HG03097 (cell line): Measurements from ENCODE around the gene GOLGA2.

Experiments used
- ATAC-seq: cut with Tn5 transposase; IDR thresholded peaks from one replicate; pipeline ENCODE4 v1.9.1; 2021; ENCODE audit not compliant: unreplicated experiment, low FRiP score

The GOLGA2 gene, protein sequence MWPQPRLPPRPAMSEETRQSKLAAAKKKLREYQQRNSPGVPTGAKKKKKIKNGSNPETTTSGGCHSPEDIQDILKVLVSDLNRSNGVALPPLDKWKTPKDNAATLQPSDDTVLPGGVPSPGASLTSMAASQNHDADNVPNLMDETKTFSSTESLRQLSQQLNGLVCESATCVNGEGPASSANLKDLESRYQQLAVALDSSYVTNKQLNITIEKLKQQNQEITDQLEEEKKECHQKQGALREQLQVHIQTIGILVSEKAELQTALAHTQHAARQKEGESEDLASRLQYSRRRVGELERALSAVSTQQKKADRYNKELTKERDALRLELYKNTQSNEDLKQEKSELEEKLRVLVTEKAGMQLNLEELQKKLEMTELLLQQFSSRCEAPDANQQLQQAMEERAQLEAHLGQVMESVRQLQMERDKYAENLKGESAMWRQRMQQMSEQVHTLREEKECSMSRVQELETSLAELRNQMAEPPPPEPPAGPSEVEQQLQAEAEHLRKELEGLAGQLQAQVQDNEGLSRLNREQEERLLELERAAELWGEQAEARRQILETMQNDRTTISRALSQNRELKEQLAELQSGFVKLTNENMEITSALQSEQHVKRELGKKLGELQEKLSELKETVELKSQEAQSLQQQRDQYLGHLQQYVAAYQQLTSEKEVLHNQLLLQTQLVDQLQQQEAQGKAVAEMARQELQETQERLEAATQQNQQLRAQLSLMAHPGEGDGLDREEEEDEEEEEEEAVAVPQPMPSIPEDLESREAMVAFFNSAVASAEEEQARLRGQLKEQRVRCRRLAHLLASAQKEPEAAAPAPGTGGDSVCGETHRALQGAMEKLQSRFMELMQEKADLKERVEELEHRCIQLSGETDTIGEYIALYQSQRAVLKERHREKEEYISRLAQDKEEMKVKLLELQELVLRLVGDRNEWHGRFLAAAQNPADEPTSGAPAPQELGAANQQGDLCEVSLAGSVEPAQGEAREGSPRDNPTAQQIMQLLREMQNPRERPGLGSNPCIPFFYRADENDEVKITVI

DNA sequence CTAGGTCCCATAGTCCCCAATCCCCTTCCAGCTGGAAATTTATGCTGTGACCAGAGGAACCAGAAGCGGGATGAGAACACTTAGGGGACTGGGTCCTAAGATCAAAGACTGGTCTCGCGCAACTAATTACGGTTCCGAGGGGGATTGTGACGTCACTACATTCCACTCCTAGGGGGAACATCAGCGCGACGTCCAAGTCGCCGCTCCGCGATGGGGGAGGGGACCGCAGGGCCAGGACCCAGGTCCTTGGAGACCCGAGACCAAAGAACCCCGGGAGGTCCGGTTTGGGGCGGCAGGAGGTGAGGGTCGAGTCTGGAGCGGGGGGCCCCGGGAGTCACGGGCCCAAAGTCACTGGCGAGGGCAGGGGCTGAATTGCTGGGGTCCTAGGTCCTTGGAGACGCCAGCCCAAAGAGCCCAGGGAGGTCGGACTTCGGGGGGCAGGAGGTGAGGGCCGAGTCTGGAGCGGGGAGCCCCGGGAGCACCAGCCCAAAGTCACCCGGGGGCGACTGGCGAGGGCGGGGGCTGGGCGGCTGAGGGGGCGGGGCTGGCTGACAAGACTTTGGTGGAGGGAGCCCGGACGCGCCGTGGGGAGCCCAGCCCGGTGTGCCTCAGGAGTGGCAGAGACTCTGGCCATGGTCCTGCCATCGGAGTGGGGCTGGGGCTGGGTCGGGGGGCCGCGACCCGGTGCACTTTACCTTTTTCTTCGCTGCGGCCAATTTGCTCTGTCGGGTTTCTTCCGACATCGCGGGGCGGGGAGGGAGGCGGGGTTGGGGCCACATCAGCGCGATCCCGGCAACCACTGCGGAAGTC is at the start of gene GOLGA2:
TSS of gene GOLGA2 (minus strand) at position 810 of the 810 bp plus-strand sequence. CDS start at position 779, 31 bp downstream.
- ATAC-seq, result peak; percentile 35

DNA sequence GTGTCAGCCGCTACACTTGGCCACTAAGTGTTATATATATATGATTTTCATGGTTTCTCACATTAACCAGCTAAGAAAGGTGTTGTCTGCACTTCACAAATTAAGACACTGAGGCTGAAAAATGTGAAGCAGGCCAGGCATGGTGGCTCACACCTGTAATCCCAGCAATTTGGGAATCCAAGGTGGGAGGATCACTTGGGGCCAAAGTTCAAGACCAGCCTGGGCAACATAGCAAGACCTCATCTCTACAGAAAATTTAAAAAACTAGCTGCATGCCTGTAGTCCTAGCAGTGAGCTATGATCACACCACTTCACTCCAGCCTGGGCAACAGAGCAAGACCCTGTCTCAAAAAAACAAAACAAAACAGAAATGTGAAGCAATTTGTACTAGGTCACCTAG is 48.6 kb upstream of the GOLGA2 start:
- no peak for ATAC-seq

DNA sequence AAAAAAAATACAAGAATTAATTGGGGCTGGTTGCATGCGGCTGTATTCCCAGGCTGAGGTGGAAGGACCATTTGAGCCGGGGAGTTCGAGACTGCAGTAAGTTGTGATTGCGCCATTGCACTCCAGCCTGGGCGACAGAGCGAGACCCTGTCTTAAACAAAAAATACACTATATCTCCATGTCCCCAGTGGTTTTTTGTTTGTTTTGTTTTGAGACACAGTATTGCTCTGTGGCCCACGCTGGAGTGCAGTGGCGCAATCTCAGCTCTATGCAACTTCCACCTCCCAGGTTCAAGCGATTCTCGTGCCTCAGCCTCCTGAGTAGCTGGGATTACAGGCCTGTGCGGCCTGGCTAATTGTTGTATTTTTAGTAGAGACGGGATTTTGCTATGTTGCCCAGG is 48.0 kb upstream of the GOLGA2 start:
- no peak for ATAC-seq

DNA sequence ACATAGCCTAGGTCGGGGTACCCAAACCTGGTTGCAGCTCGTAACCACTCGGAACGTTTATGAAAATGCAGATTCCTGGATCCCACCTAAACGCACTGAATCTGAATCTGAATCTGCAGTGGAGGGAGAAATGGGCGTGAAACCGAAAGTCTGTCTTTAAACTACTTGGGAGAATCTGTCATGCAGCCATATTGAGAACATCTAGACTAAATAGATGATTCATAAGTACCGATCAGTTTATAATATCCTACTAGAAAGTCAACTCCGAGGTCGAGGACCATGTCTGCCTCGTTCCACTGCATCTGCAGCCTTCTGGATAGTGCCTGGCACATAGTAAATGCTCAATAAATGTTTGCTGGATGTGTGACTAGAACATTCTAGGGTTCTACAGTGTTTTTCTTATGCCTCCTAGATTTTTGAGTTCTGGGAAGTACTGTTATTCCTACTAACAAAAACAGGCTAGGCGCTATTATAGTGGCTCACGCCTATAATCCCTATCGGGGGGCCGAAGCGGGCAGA is 47.5 kb upstream of the GOLGA2 start:
- ATAC-seq, result no peak

DNA sequence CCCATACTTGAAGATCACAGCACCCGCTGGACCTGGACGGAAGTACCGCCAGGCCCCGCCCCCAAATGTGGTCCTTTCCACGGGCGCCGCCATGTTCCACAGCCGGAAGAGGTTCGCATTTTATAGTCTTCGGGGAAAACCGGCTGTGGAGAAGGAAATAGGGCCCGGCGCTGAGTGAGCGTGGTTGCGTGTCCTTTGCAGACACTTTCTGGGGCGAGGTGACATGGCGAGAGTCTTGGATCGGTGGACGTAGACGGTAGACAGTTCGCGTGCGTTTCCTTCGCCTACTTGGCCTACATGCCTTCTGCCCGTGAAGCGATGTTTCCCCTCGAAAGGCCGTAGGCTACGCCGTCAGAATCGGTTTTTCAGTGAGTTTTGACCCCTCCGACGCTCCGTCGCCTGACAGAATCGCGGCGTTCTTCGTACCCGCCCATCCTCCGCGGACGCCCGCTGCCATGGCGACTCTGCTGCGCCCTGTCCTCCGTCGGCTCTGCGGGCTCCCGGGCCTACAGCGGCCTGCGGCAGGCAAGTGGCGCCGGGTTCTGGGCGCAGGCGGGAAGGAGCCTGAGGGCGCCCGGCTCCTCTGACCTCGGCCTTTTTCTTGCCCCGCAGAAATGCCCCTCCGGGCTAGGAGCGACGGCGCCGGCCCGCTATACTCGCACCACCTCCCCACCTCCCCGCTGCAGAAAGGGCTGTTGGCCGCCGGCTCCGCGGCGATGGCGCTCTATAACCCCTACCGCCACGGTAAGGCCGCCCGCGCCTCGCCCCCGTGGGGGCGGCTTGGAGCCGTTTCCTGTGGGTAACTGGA is 46.8 kb upstream of the GOLGA2 start, which contains the start of the genes COQ4 and TRUB2:
TSS of gene COQ4 (plus strand) at position 436 of the 808 bp plus-strand sequence. CDS start at position 456, 20 bp downstream.
TSS of gene TRUB2 (minus strand) at position 44 of the 808 bp plus-strand sequence. CDS start at position 5, 39 bp downstream.
- peak; percentile 68 for ATAC-seq

DNA sequence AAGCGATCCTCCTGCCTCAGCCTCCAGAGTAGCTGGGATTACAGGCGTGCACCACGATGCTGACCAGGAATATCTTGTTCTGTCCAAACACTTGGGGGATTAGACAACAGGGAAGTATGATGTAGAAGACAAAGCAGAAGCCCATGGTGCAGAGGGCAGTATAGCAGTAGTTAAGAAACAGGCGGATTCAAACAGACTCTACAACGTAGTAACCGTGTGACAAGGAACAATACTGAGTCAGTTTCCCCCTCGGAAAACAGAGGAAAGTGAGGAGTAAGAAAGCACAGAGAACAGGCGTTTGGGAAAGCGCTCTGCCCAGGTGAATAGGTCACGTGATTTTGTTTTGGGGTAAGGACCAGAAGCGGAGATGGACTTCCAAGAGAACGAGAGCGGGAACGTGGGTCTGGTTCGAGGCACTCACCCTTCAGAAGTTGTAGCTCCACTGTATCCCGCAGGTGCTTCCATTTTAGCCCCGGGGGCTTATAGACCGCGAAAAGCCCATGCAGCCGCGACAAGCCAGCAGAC is 46.1 kb upstream of the GOLGA2 start:
- peak; percentile 15 for ATAC-seq

DNA sequence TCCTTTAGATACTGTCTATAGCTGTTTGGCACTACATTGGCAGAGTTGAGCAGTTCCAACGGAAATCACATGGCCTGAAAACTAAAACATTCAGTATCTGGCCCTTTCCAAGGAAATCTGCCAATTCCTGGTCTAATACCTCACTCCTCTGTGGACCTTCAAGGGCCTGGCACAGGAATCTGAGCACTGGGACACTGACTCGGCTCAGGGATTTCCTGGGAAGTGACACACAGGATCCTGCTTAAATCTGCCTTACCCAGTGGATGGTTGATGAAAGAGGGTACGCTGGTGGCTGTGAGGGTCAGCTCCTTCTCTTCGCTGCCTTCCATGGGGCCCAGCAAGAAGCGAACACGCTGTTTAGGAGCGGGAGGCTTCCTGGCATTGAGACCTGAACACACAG is 45.5 kb upstream of the GOLGA2 start:
- no peak for ATAC-seq

DNA sequence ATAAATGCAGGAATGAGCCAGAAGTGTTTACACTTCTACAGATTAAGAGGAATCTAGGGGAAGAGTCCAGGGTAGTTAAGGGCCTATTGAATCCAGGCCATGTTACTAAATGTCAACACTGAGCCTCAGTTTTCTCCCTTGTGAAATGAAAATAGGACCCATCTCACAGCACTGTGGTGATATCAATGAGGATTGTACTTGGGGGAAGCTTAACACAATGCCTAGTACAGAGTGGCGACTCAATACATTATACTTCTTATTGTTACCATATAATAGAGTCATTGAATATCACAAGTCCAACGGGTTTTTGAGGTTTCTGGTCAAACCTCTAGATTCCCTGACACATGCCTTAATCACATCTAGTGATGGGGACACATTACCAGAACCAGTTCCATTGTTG is 41.8 kb upstream of the GOLGA2 start:
- no peak for ATAC-seq

DNA sequence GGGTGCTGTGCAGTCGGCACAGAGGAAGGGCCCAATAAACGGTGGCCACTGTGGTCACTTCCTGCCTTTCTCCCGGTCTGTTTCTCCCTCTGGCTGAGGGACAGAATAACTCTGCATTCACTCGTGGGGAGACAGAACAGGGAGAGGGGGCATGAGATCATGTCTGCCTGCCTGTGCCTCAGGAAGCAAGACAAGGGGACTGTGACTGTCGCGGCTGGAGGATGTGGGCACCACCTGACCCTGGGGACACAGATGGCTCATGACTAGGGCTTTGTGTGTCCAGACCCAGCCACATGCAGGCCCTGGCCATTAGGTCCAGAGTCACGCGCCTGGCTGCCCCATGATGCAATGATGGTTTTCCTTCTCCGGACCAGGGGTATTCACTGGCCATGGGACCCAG is 40.6 kb upstream of the GOLGA2 start:
- no peak for ATAC-seq

DNA sequence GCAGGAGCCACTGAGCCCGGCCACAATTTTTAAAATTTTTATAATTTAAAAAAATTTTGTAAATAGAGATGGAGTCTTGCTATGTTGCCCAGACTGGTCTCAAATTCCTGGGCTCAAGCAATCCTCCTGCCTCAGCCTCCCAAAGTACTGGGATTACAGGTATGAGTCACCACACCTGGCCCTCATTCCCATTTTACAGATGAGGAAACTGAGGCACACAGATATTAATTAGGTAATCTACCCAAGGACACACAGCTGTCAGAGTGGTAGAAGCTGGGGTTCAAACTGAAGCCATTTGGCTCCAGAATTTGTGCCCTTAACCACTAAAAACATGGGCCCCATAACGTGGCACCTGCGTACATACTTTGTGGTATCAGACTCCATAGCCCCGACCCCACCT is 38.9 kb upstream of the GOLGA2 start:
- no peak for ATAC-seq

DNA sequence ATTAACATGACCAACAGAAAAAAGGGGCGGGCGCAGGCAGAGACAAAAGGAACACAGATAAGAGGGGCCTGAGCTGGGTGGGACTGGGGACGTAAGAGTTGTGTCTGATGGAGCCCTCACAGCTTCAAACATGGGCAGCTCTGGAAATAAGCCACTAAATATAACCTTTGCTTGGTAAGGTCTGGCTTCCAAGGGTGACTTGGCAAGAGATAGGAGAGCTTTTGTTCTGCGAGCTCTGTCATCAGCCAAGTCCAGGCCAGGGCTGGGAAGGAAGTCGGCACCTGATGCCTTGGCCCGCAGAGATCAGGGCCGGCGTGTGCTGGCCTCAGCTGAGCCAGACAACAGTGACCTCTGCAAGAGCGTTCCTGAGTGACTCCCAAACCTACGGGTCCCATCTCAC is 34.7 kb upstream of the GOLGA2 start:
- no peak for ATAC-seq

DNA sequence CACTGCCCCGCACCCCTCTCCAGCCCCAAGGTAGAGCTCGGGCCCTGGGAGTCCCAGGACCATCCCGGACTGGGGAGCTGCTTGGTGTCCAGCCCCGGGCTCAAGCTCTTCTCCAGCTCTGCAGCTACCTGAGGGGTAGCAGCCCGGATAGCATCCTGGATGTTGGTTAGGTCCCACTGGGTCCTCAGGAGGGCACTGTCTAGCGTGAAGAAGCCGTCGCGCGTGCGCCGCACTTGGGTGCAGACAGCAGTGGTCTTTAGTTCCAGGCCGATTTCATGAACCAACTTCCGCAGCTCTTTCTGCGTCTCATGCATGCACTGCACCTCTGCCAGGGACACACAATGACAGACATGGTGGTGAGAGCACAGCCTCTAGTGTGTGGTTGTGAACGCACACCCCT is 33.7 kb upstream of the GOLGA2 start:
- ATAC-seq, result no peak

DNA sequence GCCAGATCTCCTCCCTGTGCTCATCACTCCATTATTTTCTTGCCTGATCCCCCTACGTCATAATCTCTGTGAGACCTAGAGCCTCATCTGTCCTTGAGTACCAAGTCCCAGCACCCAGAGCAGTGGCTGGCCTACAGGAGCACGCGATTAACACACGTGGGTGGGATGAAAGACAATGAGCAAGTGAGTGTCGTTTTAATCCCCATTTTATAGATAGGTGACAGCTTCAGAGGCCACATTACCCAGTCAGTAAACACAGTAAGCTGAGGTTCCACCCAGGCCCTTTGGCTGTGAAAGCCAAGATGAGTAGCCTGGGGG is 29.1 kb upstream of the GOLGA2 start:
- ATAC-seq, result no peak

DNA sequence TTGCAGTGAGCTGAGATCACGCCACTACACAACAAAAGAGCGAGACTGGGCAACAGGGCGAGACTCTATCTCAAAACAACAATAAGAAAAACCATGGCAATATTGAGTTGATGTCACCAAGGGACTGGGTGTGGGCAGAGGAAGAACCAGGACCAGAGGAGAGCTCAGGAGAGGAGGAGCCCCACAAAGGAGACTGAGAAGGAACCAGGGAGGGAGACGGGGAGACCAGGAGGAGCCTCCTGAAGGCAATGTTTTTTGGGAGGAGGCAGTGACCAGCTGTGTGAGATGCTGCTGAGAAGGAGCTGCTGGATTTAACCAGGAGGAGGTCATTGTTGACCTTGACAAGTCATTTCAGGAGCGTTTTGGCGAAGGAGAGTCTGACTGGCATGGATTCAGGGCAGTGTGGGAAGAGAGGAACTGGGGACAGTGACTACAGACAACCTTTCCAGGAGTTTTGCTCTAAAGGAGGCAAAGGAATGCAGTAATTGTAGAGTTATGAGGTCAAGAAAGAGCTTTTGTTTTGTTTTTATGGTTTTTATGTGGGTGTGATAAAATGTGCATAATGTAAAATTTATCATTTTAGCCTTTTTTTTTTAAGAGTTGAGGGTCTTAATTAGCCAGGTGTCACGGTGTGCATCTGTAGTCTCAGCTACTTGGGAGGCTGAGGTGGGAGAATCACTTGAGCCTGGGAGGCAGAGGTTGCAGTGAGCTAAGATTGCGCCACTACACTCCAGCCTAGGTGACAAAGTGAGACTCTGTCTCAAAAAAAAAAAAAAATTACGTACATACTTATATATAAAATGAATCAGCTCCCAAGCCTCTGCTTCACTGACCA is 28.5 kb upstream of the GOLGA2 start:
- ATAC-seq, result no peak

DNA sequence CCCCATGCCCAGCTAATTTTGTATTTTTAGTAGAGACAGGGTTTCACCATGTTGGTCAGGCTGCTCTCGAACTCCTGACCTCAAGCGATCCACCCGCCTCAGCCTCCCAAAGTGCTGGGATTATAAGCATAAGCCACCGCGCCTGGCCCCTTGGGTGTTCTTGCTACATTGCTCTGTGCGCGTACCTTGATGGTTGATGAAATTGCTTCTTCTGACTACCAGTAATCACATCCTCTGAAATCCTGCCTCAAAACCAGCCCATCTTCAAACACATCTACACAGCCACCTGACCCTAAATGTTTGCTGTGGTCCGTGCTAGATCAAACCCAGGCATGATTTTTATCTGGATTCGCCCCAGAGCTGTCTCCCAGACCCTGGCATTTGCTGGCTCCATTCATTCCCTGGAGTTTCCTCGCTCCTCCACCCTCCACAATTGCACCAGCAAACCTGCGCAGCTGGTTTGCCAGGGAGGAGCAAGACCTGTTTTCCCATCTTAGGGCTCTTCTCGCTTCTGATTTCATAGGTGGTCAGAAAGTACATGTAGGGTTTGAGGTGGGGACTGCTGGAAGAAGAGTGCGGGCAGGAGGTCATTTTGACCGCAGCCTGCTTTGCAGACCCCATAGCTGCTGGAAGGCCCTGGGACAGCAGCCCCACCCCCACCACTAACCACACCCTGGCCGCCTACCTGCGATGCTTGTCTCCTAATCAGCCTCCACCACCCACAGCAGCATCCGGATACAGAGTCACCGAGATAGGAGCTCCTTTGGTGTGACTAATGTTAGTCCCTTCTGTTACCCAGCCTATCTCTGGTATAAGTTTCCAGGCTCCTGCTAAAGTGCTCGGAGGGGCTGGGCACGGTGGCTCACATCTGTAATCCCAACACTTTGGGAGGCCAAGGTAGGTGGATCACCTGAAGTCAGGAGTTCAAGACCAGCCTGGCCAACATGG is 23.0 kb upstream of the GOLGA2 start:
- no peak for ATAC-seq

DNA sequence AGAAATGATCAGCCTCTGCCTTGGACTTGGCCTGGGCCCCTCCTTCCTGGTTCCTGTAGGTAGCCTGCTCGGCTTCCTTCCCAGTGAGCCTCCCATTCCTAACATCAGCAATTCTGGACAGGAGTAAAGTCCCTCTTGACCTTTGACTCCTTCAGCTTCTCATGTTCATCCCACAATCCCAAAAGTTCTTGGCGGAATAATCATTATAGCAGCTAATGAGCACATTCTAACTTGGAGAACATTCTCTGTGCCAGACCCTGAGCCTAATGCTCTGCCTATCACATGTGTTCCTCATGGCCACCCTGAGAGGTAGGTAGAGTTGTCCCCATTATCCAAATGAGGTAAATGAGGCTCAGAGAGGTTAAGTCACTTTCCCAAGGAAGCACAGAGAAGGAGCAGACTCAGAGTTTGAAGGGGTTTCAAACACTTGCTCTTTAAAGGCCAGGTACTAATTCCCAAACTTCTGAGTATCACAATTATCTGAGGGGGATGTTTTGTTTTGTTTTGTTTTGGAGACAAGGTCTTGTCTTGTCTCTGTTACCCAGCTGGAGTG is 21.5 kb upstream of the GOLGA2 start:
- no peak for ATAC-seq
